ENCODE results near the gene UMODL1.

UMODL1 gene

GRCh38 chr21:42140196-42140934, 69.2 kb downstream of the UMODL1 start:
- no peak for DNase-seq

- DNase-seq: no peak
Observed at GRCh38 chr21:42141643-42142042, 70.5 kb downstream of the UMODL1 start.

GRCh38 chr21:42142141-42142540, 71.0 kb downstream of the UMODL1 start:
- no peak for DNase-seq

GRCh38 chr21:42142627-42143026, 71.5 kb downstream of the UMODL1 start:
- no peak for DNase-seq

- no peak for DNase-seq
Observed at GRCh38 chr21:42143111-42143510, 72.0 kb downstream of the UMODL1 start.

GRCh38 chr21:42144221-42144620, 73.1 kb downstream of the UMODL1 start:
- DNase-seq: no peak

- peak; percentile 93 for DNase-seq
Observed at GRCh38 chr21:42144679-42145568, 73.8 kb downstream of the UMODL1 start.

- peak; percentile 79 for DNase-seq
Observed at GRCh38 chr21:42145569-42146272, 74.6 kb downstream of the UMODL1 start.

- DNase-seq: no peak
Observed at GRCh38 chr21:42146273-42146805, 75.2 kb downstream of the UMODL1 start.

- no peak for DNase-seq
Observed at GRCh38 chr21:42146821-42147220, 75.7 kb downstream of the UMODL1 start.

GRCh38 chr21:42147386-42148020, 76.4 kb downstream of the UMODL1 start:
- DNase-seq: no peak

- peak; percentile 70 for DNase-seq
Observed at GRCh38 chr21:42148097-42148496, 77.0 kb downstream of the UMODL1 start.

GRCh38 chr21:42148584-42148983, 77.5 kb downstream of the UMODL1 start:
- no peak for DNase-seq

GRCh38 chr21:42149656-42150473, 78.7 kb downstream of the UMODL1 start:
- no peak for DNase-seq

- no peak for DNase-seq
Observed at GRCh38 chr21:42150474-42151085, 79.5 kb downstream of the UMODL1 start.

GRCh38 chr21:42151148-42151947, 80.2 kb downstream of the UMODL1 start:
- no peak for DNase-seq

GRCh38 chr21:42151948-42152220, 80.8 kb downstream of the UMODL1 start:
- no peak for DNase-seq

- no peak for DNase-seq
Observed at GRCh38 chr21:42153046-42153686, 82.0 kb downstream of the UMODL1 start.

- DNase-seq: no peak
Observed at GRCh38 chr21:42153746-42154145, 82.6 kb downstream of the UMODL1 start.

Data from NCI-H82 (cell line).